ENCODE measurements around the gene CSNK2A1.

DNA sequence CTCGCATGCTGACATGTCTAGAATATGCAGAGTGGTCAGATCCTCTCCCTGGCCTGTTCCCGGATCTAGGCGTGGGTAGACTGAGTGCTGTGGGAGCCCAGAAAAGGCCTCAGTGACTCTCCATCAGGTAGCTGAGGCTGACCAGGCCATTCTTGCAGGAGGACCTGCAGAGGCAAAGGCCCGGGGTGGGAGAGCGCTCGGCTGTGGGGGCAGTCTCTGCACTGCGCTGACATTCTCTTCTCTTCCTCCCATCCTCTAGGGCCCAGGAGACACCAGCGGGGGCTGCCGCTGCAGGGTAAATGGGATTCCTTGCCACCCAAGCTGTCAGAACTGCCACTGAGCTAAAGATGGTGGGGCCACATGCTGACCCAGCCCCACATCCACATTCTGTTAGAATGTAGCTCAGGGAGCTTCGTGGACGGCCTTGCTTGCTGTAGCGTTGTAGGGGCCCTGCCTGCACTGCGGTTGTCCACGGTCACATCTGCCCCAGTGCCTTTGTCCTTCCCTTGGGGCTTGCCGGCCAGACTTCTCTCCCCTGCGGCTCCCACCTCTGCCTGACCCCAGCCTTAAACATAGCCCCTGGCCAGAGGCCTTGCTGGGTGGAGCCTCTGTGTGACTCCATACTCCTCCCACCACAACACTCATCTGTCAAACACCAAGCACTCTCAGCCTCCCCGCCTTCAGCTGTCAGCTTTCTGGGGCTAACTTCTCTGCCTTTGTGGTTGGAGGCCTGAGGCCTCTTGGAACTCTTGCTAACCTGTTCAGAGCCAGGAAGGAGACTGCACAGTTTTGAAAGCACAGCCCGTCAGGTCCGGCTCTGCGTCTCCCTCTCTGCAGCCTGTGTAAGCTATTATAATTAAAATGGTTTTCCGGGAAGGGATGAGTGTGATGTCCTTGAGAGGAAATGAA is 113.2 kb downstream of the CSNK2A1 start:
- TF ChIP-seq, protein P1, sequence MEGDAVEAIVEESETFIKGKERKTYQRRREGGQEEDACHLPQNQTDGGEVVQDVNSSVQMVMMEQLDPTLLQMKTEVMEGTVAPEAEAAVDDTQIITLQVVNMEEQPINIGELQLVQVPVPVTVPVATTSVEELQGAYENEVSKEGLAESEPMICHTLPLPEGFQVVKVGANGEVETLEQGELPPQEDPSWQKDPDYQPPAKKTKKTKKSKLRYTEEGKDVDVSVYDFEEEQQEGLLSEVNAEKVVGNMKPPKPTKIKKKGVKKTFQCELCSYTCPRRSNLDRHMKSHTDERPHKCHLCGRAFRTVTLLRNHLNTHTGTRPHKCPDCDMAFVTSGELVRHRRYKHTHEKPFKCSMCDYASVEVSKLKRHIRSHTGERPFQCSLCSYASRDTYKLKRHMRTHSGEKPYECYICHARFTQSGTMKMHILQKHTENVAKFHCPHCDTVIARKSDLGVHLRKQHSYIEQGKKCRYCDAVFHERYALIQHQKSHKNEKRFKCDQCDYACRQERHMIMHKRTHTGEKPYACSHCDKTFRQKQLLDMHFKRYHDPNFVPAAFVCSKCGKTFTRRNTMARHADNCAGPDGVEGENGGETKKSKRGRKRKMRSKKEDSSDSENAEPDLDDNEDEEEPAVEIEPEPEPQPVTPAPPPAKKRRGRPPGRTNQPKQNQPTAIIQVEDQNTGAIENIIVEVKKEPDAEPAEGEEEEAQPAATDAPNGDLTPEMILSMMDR (IDR thresholded peaks at IDR 0.05; ENCODE audit: extremely low read depth in 1 of 2, insufficient read depth in 1 of 2, low read depth in 1 of 2, low read length in 2 of 2), result no peak
- TF ChIP-seq POLR2A (IDR thresholded peaks at IDR 0.05; ENCODE audit: low read depth, low read length) (no peak), POLR2AphosphoS5 (IDR thresholded peaks at IDR 0.05; ENCODE audit: insufficient read depth, low read depth, low read length) (no peak), MYC (IDR thresholded peaks at IDR 0.05; ENCODE audit: low read depth, low read length) (no peak)

Measured in endothelial cell of umbilical vein (primary cell).